Endothelial cell (in vitro differentiated cells): ENCODE measurements around the gene PRKAG2. TPM values are rescaled to one million over a fixed set of nuclear protein-coding genes. Genes with fewer than 3 reads are reported as not detected.

Source experiments
- DNase-seq: peaks from one replicate; pipeline ENCODE4 v3.0.0; 2021; ENCODE audit warnings: low spot score
- H3K27ac Mint-ChIP-seq: one replicate; pipeline ENCODE4 v1.8.0; 2021; ENCODE audit warnings: mixed read lengths, inconsistent platforms; ENCODE audit not compliant: unreplicated experiment
- H3K27me3 Mint-ChIP-seq: one replicate; pipeline ENCODE4 v1.8.0; 2021; ENCODE audit warnings: mild to moderate bottlenecking, moderate library complexity, mixed read lengths, inconsistent platforms; ENCODE audit not compliant: unreplicated experiment
- H3K36me3 Mint-ChIP-seq: one replicate; pipeline ENCODE4 v1.8.0; 2021; ENCODE audit warnings: mild to moderate bottlenecking, low read depth, mixed read lengths, inconsistent platforms; ENCODE audit not compliant: unreplicated experiment
- H3K4me1 Mint-ChIP-seq: one replicate; pipeline ENCODE4 v1.8.0; 2021; ENCODE audit warnings: mild to moderate bottlenecking, mixed read lengths, inconsistent platforms; ENCODE audit not compliant: unreplicated experiment
- H3K4me3 Mint-ChIP-seq: one replicate; pipeline ENCODE4 v1.8.0; 2021; ENCODE audit warnings: mild to moderate bottlenecking, mixed read lengths, inconsistent platforms; ENCODE audit not compliant: unreplicated experiment
- H3K9me3 Mint-ChIP-seq: one replicate; pipeline ENCODE4 v1.8.0; 2021; ENCODE audit warnings: mixed read lengths, inconsistent platforms; ENCODE audit not compliant: unreplicated experiment
- total RNA-seq: library from RNA; stranded (reverse); fragmentation: NEBNext Ultra II Directional; extraction: Animal tissue kit (Norgen Biotek cat#: 25700); gene quantifications from one replicate; pipeline ENCODE4 v1.2.1, GENCODE V29; 2021; ENCODE audit not compliant: unreplicated experiment
- TF ChIP-seq, protein P1 (sequence below): fragments of 200-600 bp; sonication (generic); IDR thresholded peaks from one replicate; pipeline ENCODE4 v1.5.0; 2021; ENCODE audit warnings: antibody characterized with exemption; ENCODE audit not compliant: unreplicated experiment

Gene PRKAG2
- total RNA-seq, 1 donor from 2014 or later, result 16.0 TPM

- Mint-ChIP-seq H3K4me1 (peaks cover 7% of the 10 kb centered on the region), H3K36me3 (no peaks in the 10 kb centered on the region), H3K4me3 (no peak overlapping the region), H3K27ac (no peak overlapping the region), H3K27me3 (peaks cover 7% of the 10 kb centered on the region), H3K9me3 (peaks cover 4% of the 10 kb centered on the region)
- DNase-seq, result no peak
- TF ChIP-seq, protein P1, sequence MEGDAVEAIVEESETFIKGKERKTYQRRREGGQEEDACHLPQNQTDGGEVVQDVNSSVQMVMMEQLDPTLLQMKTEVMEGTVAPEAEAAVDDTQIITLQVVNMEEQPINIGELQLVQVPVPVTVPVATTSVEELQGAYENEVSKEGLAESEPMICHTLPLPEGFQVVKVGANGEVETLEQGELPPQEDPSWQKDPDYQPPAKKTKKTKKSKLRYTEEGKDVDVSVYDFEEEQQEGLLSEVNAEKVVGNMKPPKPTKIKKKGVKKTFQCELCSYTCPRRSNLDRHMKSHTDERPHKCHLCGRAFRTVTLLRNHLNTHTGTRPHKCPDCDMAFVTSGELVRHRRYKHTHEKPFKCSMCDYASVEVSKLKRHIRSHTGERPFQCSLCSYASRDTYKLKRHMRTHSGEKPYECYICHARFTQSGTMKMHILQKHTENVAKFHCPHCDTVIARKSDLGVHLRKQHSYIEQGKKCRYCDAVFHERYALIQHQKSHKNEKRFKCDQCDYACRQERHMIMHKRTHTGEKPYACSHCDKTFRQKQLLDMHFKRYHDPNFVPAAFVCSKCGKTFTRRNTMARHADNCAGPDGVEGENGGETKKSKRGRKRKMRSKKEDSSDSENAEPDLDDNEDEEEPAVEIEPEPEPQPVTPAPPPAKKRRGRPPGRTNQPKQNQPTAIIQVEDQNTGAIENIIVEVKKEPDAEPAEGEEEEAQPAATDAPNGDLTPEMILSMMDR, result no peak
These were observed 38.0 kb downstream of the PRKAG2 start for GRCh38 chr7:151838861-151839381.

- TF ChIP-seq, protein P1, result no peak
- no peaks in the 10 kb centered on the region for H3K9me3 Mint-ChIP-seq
These were observed 38.8 kb downstream of the PRKAG2 start for GRCh38 chr7:151838072-151838471.

DNA sequence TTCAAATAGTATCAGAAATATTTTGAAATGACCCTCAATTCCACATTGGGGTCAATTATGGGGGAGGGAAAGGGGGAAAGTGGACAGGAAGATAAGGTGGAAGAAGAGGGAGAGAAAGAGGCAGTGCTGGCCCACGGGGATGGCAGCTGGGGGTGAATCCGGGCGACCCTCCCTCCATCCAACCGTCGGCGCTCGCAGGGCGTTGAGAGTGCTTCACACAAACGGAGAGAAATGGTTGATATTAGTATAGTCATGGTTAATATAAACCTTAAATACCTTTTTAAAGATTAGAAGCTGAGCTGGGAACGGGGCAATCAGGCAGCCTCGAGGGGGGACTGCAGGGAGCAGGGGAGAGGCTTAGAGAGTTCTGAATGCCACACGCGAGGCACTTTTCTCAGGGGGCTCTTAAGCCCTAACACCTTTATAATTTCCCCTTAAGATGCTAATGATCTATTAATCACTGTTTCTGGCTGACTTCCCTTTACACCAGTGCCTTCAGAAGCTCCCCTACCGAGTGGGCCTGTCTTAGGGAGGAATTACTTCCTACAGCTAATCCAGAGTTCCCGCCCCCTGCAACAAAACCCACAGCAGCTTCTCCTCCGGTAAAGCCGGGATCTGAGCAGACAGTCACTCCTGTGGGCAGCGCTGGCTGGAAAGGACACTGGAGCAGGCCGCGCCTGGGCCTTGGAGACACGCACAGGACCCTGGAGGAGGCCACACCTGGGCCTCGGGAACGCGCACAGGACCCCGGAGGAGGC lies 39.5 kb downstream of the PRKAG2 start:
- no peak for DNase-seq
- TF ChIP-seq, protein P1, result no peak
- no peak overlapping the region for H3K27ac Mint-ChIP-seq
- H3K4me1 Mint-ChIP-seq, result peaks cover 7% of the 10 kb centered on the region
- H3K27me3 Mint-ChIP-seq, result peaks cover 7% of the 10 kb centered on the region
- no peaks in the 10 kb centered on the region for H3K36me3 Mint-ChIP-seq
- no peak overlapping the region for H3K4me3 Mint-ChIP-seq
- no peaks in the 10 kb centered on the region for H3K9me3 Mint-ChIP-seq

More at GRCh38 chr7:151838072-151838471, 38.8 kb downstream of the PRKAG2 start:
- Mint-ChIP-seq H3K36me3 (no peaks in the 10 kb centered on the region), H3K27ac (no peak overlapping the region), H3K4me3 (no peak overlapping the region), H3K27me3 (peaks cover 7% of the 10 kb centered on the region), H3K4me1 (peaks cover 7% of the 10 kb centered on the region)
- no peak for DNase-seq

DNA sequence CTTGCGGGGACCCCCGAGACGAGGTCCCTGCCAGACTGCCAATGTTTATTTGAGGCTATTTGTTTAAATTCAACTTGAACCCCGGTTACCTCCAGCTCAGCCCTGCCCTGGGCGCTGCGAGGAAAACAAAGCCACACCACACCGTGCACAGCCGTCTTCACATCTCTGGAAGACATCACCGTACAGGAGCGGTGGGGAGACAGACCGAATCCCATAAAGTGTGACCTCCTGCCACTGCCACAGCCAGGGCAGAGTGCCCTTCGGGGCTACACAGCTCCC lies 40.0 kb downstream of the PRKAG2 start:
- H3K4me3 Mint-ChIP-seq, result no peak overlapping the region
- H3K27ac Mint-ChIP-seq, result no peak overlapping the region
- DNase-seq, result no peak
- H3K4me1 Mint-ChIP-seq, result peaks cover 7% of the 10 kb centered on the region
- TF ChIP-seq, protein P1, result no peak
- H3K27me3 Mint-ChIP-seq, result peaks cover 7% of the 10 kb centered on the region
- no peaks in the 10 kb centered on the region for H3K9me3 Mint-ChIP-seq
- H3K36me3 Mint-ChIP-seq, result no peaks in the 10 kb centered on the region

- no peak for DNase-seq
- peaks cover 7% of the 10 kb centered on the region for H3K4me1 Mint-ChIP-seq
- H3K27me3 Mint-ChIP-seq, result peaks cover 7% of the 10 kb centered on the region
- no peak overlapping the region for H3K4me3 Mint-ChIP-seq
- TF ChIP-seq, protein P1, result no peak
- no peaks in the 10 kb centered on the region for H3K36me3 Mint-ChIP-seq
- H3K27ac Mint-ChIP-seq, result no peak overlapping the region
- no peaks in the 10 kb centered on the region for H3K9me3 Mint-ChIP-seq
These were observed 40.6 kb downstream of the PRKAG2 start for GRCh38 chr7:151836191-151836926.
